GM19468 (cell line): ENCODE data around the gene ST7.
"Not testable (repeated sequence)": the region's sequence is repeated elsewhere in the genome, so short reads cannot be mapped to it uniquely, and the experiment has no call there.

Experiments used
- ATAC-seq: cut with Tn5 transposase; IDR thresholded peaks from one replicate; pipeline ENCODE4 v1.9.1; 2021; ENCODE audit warnings: mild to moderate bottlenecking, moderate library complexity, moderate number of reproducible peaks; ENCODE audit not compliant: unreplicated experiment; ENCODE audit errors: extremely low read depth

ST7 gene

DNA sequence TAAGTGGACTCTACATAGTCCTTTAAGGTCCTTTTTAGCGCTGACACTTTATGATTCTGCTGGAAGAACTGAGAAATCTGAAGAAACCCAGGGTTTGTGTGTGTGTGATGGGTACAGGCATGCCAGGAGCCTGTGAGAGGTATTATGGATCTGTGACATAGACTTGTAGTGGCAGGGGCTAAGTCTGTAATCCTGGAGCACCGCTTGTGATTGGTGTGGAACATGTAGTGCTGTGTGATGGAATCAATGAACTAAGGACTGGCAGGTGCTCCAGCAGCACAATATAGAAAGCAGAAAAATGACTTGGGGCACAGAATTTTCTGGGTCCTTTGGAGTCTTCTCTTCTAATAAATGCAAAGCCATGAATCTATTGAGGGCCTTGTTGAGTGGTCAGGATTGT, 163.9 kb downstream of the ST7 start:
- ATAC-seq, result no peak

GRCh38 chr7:117118579-117119180, 165.4 kb downstream of the ST7 start:
- no peak for ATAC-seq

GRCh38 chr7:117119192-117119924, 166.1 kb downstream of the ST7 start:
- ATAC-seq, result no peak

DNA sequence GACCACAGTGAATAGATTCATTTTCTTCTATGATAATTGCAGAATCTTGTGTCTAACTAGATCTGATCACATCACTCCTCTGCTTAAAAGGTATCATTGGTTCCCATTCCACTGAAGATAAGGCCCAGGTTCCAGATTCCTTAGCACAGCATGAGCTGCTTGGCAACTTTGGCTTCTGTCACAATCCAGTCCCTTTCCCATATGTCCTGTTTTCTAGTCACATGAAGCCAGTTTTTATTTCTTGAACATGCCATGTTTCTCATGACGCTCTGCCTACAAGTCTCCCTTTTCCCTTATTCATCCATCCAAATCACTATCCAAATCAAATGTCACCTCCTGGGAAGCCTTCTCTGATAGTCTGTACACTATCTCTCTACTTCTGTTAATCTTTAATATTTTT, 167.0 kb downstream of the ST7 start:
- not testable (repeated sequence) for ATAC-seq

DNA sequence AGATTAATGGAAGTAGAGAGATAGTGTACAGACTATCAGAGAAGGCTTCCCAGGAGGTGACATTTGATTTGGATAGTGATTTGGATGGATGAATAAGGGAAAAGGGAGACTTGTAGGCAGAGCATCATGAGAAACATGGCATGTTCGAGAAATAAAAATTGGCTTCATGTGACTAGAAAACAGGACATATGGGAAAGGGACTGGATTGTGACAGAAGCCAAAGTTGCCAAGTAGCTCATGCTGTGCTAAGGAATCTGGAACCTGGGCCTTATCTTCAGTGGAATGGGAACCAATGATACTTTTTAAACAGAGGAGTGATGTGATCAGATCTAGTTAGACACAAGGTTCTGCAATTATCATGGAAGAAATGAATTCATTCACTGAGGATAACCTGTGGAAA, 168.7 kb downstream of the ST7 start:
- ATAC-seq, result not testable (repeated sequence)

DNA sequence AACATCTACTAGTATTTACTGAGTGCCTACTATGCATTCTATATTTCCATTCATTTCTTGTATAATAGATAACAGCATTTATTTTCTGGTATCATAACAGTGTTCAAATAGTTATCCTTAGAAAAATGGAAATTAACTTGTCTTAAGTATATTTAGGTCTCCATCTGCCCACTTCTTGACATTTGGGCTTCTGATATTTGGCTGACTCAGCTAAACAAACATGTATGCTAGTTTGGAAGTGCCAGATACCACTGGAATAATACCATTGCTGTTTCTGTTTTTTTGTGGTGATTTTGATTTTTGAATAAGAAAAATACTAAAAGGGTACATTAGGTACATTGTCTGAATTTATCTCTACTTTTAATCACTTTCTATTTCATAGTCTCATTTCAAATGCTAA, 169.2 kb downstream of the ST7 start:
- no peak for ATAC-seq

- no peak for ATAC-seq
Measured at GRCh38 chr7:117123311-117123926, 170.1 kb downstream of the ST7 start.

DNA sequence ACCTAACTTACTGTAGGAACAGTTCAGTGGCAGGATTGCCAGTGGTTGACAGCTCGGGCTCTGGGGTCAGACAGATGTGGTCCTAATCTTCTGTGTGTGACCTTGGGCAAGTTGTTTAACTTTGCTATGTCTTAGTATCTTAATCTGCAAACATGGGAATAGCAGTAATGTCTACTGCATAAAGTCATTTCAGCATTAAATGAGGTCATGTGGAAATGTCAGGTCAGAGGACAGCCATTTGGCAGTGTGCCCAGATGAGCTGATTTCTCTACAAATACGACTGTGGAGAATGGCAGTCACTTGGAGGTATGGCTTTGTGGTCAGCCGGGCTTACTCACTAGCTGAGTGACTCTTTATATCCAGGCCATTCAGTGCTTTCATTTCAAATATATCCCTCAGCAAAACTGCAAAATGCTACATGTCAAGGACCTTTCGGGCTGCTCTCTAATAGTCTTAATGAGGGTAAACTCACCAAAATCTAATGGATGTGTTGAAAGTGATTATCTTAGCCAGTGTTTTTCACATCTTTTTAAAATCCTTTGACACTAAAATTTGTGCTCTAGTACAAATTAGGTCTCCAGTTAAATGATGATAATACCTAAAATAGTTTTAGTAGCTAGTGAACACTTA, 171.4 kb downstream of the ST7 start:
- ATAC-seq, result peak; percentile 47

DNA sequence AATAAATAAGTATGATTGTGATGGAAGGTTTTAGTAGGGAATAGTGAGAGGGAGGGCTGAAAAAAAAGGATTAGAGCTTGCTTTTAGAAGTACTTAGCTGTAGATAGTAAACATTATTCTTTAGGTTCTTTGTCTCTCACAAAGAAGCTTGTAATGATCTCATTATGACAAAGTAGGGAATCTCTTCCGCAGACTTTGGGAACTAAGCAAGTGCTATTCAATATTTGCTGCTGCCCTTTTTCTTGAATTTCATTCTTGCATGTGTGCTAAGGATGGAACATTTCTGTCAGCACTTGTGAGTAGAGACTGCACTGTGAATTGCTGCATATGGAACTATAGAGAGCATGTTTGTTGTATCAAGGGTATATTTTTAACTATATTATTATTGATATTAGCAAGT, 173.4 kb downstream of the ST7 start:
- no peak for ATAC-seq

DNA sequence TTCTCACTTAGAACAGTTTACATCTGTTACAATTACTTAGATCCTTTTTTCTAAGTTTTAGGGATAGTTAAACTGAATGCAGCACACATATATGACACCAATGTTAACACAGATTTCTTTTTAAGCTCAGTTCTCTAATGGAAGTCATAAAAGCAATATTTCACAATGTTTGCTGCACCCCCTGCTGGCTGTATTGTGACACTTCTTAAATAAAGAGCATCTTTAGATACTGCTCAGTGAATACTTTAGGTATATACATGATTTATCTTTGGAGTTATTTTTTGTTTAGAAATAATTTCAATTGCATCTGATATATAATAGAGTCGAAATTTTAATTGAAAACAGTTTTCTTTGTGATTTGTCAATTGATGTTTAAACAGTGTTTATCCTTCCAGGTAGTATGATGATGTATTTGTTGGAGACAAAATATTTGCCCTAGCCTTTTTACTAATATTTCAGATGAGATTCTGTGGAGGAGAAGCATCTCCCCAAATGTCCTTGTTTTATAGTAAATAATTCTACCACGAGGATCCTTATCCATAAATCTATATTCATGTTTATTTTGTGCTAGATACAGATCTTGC, 174.4 kb downstream of the ST7 start:
- ATAC-seq, result peak; percentile 73

DNA sequence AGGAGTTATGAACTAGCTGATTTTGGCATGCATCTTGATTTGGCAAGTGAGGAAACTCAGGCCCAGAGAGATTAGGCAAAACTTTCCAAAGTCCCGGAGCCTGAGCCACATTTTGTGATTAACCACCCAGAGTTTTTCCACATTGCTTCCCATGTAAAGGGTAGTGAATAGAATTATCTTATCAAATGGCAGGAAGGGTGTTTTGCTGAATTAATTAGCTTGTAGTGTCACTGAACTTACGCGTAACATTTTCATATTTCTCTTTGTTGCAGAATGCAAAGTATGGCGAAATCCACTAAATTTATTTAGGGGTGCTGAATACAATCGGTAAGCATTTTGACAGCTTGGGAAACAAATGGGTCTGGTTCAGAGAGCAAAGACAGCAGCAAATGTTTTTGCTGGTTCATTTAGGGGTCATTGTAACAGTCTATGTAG, 176.2 kb downstream of the ST7 start:
- ATAC-seq, result no peak

DNA sequence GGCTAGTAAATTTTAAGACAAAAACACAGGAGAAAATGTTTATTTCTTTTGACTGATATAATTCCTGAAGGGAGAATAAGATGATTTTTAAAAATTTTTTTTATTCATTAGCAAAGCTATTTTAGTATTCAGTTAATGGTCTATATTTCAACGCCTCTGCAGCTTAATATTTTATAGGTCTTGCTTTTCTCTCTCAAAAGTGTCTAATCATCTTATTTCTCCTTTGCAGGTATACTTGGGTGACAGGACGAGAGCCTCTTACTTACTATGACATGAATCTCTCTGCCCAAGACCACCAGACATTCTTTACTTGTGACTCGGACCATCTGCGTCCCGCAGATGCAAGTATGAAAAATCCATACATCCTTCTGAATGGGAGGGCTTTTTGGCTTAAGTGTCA, 177.0 kb downstream of the ST7 start:
- ATAC-seq, result no peak

- no peak for ATAC-seq
Measured at GRCh38 chr7:117132321-117133120, 179.2 kb downstream of the ST7 start.

DNA sequence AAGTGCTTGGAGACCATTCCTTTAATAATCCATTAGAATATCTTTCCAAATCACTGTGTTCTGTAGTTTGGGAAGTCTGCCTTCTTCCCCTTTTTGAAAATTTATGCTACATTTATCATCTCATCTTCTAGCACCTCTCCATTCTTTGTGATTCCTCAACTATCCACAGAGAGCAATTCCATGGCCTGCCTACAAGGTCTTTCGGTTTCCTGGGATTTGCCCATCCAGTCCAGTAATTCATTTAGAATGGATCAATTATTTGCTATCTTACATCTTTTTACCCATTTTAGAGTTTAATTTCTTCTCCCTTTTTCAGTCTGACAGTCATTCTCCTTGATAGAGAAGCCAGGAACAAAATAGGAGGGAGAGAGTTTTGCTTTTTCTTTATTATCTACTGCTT, 179.8 kb downstream of the ST7 start:
- ATAC-seq, result no peak

DNA sequence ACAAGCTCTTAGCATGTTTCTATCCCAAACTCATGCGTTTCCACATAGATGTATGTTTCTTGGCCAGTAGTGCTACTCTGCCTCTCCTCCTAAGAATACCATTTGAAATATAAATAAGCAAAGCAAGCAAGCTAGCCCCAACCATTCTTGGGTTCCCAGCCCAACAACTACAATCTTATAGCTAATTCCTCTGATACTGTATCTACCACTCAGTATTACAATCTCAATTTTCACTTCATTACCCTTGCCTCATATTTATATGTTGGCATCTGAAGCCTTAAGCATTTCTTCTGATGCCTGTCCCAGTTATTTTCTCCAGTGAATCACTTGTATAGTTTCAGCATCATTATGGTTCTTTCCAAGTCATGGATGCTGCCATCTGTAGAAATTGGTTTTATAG, 181.1 kb downstream of the ST7 start:
- no peak for ATAC-seq

DNA sequence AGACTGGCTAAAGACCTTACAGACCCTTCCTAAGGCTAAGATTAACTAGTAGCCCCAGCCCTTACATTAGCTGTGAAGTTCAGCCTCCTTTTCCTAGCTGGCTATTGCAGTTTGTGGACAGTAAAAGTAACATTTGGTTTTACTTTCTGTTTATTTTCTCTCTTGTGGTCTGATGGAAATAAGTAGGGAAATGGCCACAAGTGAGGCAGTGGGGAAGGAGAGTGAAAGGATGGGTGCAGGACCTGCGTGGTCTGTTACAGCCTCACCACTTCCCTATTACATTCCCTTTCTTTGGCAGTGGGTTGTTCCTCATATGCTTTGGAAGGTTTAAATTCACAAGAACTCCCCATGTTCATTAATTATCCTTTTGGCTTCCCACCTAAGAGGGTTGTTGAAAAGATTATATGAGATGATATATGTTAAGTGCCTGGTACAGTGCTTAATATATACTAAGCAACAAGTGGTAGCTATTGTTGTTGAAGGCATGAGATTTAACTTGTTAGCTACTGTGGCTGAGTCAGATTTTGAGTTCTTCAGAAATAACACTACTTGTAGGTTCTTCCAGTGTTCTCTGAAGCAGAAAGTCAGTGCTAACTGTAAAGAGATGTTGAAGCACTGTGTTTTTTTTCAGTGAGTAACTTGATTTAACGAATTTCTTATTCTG, 181.7 kb downstream of the ST7 start:
- peak; percentile 34 for ATAC-seq

DNA sequence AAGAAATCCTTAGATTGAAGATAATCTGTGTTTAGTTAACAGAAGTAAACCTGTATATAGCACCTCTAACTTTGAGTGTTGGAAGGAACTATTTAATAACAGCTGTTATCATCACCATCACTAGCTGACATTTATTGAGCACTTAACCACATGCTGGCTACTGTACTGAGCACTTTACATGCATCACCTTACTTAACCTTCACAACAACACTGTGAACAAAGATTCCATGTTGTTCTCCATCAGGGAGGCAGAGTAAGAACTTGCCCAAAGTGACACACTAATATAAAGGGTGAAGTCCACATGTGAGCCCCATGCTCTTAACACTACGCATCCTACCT, 182.2 kb downstream of the ST7 start:
- ATAC-seq, result no peak

DNA sequence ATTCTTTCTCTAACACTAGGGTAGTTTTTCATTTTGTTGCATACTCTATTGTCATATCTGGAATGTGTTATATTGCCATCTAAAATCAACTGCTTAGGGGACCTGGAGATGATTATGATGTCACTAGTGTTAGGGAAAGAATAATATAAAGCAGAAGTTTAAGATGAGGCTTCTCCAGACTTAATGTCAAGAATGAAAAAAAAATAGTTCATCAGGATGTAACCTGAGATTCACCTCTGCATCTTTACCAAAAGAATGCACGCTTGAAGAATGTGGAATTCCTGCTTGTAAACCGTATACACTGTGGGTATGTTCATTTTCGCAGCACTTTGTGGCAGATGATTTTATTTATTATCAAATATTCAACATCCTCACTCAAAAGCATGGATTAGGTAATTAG, 184.6 kb downstream of the ST7 start:
- no peak for ATAC-seq

- no peak for ATAC-seq
Measured at GRCh38 chr7:117138495-117138894, 185.2 kb downstream of the ST7 start.

DNA sequence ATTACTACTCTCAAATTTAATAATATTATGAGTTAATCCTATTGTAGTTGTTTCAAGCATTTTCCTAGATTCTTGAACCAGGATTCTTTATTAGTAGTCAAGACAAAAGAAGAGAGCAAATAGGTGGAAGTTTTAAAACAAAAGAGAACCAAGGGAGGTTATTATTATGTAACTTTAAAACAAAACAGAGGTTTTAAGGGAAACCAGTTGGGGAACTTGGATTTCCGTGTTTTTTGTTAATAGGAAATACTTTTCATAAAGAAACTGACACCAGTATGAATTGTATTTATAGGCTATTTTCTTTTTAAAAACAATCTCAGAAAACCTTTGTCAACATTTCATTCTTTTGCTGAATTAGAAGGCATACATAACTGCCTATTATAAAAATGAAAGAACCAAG, 185.7 kb downstream of the ST7 start:
- no peak for ATAC-seq
